SU-DHL-6 (cell line): ENCODE data around the gene PRRX2.

Source experiments
- EZH2phosphoT487 ChIP-seq: fragments of 200-600 bp; sonication (generic), shearing (Covaris generic); conservative IDR thresholded peaks from 2 replicates; pipeline ENCODE4 v1.6.1; 2018; ENCODE audit warnings: mild to moderate bottlenecking, antibody characterized with exemption, low read length, moderate library complexity, mixed read lengths
- TF ChIP-seq, protein P1 (sequence below): fragments of 200-600 bp; sonication (generic); IDR thresholded peaks from one replicate; pipeline ENCODE4 v1.5.1; 2017; ENCODE audit warnings: antibody characterized with exemption, mild to moderate bottlenecking, low read length, moderate library complexity; ENCODE audit not compliant: insufficient read depth, poor library complexity, severe bottlenecking

GRCh38 chr9:129713402-129713679 lies 47.9 kb downstream of the PRRX2 start:
- TF ChIP-seq, protein P1, sequence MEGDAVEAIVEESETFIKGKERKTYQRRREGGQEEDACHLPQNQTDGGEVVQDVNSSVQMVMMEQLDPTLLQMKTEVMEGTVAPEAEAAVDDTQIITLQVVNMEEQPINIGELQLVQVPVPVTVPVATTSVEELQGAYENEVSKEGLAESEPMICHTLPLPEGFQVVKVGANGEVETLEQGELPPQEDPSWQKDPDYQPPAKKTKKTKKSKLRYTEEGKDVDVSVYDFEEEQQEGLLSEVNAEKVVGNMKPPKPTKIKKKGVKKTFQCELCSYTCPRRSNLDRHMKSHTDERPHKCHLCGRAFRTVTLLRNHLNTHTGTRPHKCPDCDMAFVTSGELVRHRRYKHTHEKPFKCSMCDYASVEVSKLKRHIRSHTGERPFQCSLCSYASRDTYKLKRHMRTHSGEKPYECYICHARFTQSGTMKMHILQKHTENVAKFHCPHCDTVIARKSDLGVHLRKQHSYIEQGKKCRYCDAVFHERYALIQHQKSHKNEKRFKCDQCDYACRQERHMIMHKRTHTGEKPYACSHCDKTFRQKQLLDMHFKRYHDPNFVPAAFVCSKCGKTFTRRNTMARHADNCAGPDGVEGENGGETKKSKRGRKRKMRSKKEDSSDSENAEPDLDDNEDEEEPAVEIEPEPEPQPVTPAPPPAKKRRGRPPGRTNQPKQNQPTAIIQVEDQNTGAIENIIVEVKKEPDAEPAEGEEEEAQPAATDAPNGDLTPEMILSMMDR = no peak
- no peak for TF ChIP-seq EZH2phosphoT487
